ENCODE results near the gene COX6A2. TPM values are rescaled to one million over a fixed set of nuclear protein-coding genes. Genes with fewer than 3 reads are reported as not detected.

COX6A2 gene
- total RNA-seq, 1 donor from 2014 or later = not detected

DNA sequence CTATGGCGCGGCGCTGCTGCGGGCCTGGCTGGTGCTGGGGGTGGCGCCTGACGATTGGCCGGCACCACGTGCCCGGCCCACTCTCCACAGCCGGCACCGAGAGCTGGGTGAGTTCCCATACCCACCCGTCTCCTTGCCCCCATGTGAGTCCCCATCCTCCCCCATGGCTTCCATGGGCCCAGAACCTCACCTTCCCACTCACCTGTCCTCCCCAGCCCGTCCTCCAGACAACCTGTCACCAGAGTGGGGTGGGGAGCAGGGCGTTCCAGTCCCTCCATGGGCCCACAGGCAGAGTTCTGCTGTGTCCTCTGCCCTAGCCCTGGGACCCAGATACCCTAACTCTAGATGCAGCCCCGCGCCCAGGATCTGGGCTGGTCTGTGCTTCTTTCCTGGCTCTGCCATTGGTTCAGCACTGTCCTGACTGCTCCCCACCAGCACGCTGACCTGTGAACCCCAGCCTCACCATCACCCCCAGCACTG is 36.7 kb upstream of the COX6A2 start:
- H3K4me1 ChIP-seq = peaks cover 11% of the 10 kb centered on the region
- ATAC-seq = no peak
- no peak overlapping the region for H3K4me3 ChIP-seq
- TF ChIP-seq, protein P1, sequence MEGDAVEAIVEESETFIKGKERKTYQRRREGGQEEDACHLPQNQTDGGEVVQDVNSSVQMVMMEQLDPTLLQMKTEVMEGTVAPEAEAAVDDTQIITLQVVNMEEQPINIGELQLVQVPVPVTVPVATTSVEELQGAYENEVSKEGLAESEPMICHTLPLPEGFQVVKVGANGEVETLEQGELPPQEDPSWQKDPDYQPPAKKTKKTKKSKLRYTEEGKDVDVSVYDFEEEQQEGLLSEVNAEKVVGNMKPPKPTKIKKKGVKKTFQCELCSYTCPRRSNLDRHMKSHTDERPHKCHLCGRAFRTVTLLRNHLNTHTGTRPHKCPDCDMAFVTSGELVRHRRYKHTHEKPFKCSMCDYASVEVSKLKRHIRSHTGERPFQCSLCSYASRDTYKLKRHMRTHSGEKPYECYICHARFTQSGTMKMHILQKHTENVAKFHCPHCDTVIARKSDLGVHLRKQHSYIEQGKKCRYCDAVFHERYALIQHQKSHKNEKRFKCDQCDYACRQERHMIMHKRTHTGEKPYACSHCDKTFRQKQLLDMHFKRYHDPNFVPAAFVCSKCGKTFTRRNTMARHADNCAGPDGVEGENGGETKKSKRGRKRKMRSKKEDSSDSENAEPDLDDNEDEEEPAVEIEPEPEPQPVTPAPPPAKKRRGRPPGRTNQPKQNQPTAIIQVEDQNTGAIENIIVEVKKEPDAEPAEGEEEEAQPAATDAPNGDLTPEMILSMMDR (IDR thresholded peaks at IDR 0.05) = no peak
- no peak overlapping the region for H3K27ac ChIP-seq
- DNase-seq = peak; percentile 60
- no peaks in the 10 kb centered on the region for H3K27me3 ChIP-seq
- no peaks in the 10 kb centered on the region for H3K9me3 ChIP-seq
- H3K36me3 ChIP-seq = peaks cover 29% of the 10 kb centered on the region
- intact Hi-C loops (cut with DNase I) = no loop called here

DNA sequence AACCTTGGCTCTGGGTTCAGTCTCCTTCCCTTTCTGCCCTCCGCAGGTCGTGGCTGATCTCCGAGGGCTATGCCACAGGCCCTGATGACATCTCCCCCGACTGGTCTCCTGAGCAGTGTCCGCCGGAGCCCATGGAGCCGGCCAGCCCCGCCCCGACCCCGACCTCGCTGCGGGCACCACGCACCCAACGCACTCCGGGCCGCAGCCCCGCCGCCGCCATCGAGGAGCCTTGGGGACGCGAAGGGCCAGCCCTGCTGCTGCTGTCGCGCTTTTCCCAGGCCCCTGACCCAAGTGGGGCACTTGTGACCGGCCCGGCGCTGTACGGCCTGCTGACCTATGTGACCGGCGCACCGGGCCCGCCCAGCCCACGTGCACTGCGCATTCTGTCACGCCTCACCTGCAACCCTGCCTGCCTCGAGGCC is 36.2 kb upstream of the COX6A2 start:
- Histone ChIP-seq H3K4me1 (peaks cover 11% of the 10 kb centered on the region), H3K36me3 (peaks cover 29% of the 10 kb centered on the region), H3K9me3 (no peaks in the 10 kb centered on the region), H3K4me3 (no peak overlapping the region), H3K27me3 (no peaks in the 10 kb centered on the region), H3K27ac (no peak overlapping the region)
- DNase-seq = peak; percentile 63
- intact Hi-C loops (cut with DNase I) = no loop called here
- ATAC-seq = no peak
- TF ChIP-seq, protein P1 (IDR thresholded peaks at IDR 0.05) = no peak

DNA sequence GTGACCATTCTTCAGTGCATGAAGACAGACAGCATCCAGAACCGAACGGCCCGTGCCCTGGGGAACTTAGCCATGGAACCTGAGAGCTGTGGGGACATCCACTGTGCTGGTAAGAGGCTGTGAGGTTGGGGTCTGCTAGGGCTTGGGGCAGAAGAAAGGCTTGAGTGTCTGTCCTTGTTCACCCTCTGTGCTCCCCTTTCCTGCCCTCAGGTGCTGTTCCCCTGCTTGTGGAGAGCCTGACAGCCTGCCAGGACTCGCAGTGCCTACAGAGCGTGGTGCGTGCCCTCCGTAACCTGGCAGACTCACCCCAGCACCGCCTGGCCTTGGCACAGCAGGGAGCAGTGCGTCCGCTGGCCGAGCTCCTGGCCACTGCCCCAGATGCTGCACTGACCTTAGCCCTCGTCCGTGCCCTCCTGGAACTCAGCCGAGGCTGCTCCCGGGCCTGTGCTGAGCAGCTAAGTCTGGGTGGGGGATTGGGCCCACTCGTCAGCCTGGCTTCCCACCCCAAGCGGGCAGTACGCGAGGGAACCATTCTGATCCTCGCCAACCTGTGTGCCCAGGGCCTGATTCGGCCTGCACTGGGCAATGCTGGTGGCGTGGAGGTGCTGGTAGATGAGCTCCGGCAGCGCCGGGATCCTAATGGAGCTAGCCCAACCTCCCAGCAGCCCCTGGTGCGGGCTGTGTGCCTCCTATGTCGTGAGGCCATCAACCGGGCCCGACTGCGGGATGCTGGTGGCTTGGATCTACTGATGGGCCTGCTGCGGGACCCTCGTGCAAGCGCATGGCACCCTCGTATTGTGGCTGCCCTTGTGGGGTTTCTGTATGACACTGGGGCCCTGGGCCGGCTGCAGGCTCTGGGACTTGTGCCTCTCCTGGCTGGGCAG is 34.0 kb upstream of the COX6A2 start:
- Histone ChIP-seq H3K36me3 (peaks cover 29% of the 10 kb centered on the region), H3K27me3 (no peaks in the 10 kb centered on the region), H3K4me3 (no peak overlapping the region), H3K4me1 (peaks cover 20% of the 10 kb centered on the region), H3K9me3 (no peaks in the 10 kb centered on the region), H3K27ac (no peak overlapping the region)
- intact Hi-C loops (cut with DNase I) = no loop called here
- DNase-seq = peak; percentile 64
- TF ChIP-seq, protein P1 (IDR thresholded peaks at IDR 0.05) = no peak
- no peak for ATAC-seq

DNA sequence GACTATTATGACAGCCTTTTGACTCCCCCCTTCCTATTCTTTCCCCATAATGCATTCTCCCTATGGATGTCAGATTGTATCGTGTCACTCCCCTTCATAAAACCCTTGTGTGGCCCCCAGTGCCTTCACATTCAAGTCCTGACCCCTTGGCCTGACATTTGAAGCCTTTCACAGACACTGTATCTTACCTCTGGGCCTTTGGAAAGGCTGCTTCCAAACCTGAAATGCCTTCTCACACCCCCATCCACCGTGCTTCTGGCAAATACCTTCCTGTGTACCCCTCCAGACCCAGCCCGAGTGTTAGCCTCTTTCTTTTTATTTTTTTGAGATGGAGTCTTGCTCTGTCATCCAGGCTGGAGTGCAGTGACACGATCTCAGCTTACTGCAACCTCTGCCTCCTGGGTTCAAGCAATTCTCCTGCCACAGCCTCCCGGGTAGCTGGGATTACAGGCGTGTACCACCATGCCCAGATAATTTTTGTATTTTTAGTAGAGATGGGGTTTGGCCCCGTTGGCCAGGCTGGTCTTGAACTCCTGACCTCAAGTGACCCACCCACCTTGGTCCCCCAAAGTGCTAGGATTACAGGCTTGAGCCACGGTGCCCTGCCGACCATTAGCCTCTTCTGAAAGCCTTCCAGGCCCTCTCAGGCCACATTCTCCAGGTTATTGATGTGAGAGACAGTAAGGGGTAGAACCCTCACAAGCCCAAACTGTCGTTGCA is 33.2 kb upstream of the COX6A2 start:
- Histone ChIP-seq H3K27ac (no peak overlapping the region), H3K9me3 (no peaks in the 10 kb centered on the region), H3K36me3 (peaks cover 29% of the 10 kb centered on the region), H3K4me1 (peaks cover 28% of the 10 kb centered on the region), H3K4me3 (no peak overlapping the region), H3K27me3 (no peaks in the 10 kb centered on the region)
- DNase-seq (peak; percentile 48), ATAC-seq (no peak)
- intact Hi-C loops (cut with DNase I) = no loop called here
- TF ChIP-seq, protein P1 (IDR thresholded peaks at IDR 0.05) = no peak

DNA sequence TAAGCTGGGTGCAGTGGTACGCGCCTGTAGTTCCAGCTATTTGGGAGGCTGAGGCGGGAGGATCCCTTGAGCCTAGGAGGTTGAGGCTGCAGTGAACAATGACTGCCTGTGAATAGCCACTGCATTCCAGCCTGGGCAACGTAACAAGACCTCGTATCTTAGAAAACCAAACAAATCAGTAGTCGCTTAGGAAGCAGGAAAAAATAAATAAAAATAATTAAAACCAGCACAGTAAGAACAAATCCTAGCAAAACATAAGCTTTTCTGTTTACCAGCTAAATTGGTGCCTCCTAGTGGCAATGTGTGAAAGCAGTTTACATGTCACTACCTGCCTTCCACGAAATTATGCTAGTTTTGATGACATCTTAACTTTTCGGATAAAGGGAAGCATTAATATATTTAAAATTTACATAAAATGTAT is 32.4 kb upstream of the COX6A2 start:
- Histone ChIP-seq H3K9me3 (no peaks in the 10 kb centered on the region), H3K27ac (peak overlapping the region; percentile 100), H3K4me1 (peaks cover 36% of the 10 kb centered on the region), H3K36me3 (peaks cover 29% of the 10 kb centered on the region), H3K4me3 (peak overlapping the region; percentile 94), H3K27me3 (no peaks in the 10 kb centered on the region)
- intact Hi-C loops (cut with DNase I) = no loop called here
- TF ChIP-seq, protein P1 (IDR thresholded peaks at IDR 0.05) = peak; percentile 65
- ATAC-seq = no peak
- DNase-seq = peak; percentile 37
